HepG2 (cell line): ENCODE results near the gene UEVLD. TPM values are rescaled to one million over a fixed set of nuclear protein-coding genes. Genes with fewer than 3 reads are reported as not detected.

ENCODE experiments used
- ATAC-seq: fragments of 200-7000 bp; cut with Tn5 transposase; 3 replicates; pipeline ENCODE4 v1.9.1; 2020; ENCODE audit warnings: mild to moderate bottlenecking, moderate library complexity
- BruUV-seq: library from RNA; stranded (reverse); fragments of 400-500 nt; replicated peaks from 2 replicates; lab custom pipeline; 2021; lab: Mats Ljungman, UMichigan
- CTCF ChIA-PET: fragments of 300-600 bp; formaldehyde crosslinking; extraction: SDS; loops from one replicate; lab custom pipeline; 2021; ENCODE audit warnings: low total read pairs, inconsistent platforms, low intra/inter-chr PET ratio; lab: Yijun Ruan, JAX
- POLR2A ChIA-PET: fragments of 350-600 bp; sonication (Branson Sonifier 250); formaldehyde crosslinking; loops from one replicate; lab custom pipeline; 2020; ENCODE audit warnings: antibody characterized with exemption, inconsistent platforms; lab: Yijun Ruan, JAX
- DNase-seq: peaks from one replicate; pipeline ENCODE4 v3.0.0-alpha.2; 2015; ENCODE audit warnings: low spot score
- FAIRE-seq: peaks from 3 replicates; lab custom pipeline; 2011; peaks lifted over from hg19 to GRCh38; lab: Jason Lieb, UNC
- H2AFZ ChIP-seq: one replicate; pipeline ENCODE4 v1.6.1; 2011; ENCODE audit warnings: low read length, inconsistent platforms
- H3K27ac ChIP-seq: fragments of 300-600 bp; 3 replicates; pipeline ENCODE4 v1.8.0; 2011; ENCODE audit warnings: mixed run types, mild to moderate bottlenecking, mixed read lengths, low read length, inconsistent platforms; ENCODE audit not compliant: insufficient read depth; ENCODE audit errors: extremely low read length
- H3K27me3 ChIP-seq, 2 experiments: fragments of 200-600 bp in 1 of 2; 2 replicates in 1 of 2; 3 replicates in 1 of 2; pipeline versions ENCODE4 v1.6.0 to v1.8.0; 2011; ENCODE audit warnings: low read length in 2 of 2, mild to moderate bottlenecking in 2 of 2, moderate library complexity in 2 of 2, inconsistent platforms in 1 of 2; ENCODE audit not compliant: insufficient read depth in 2 of 2, control insufficient read depth in 1 of 2
- H3K36me3 ChIP-seq, 2 experiments: fragments of 200-600 bp in 1 of 2; replicated peaks in 1 of 2; 2 replicates in 1 of 2; 3 replicates in 1 of 2; pipeline versions ENCODE4 v1.5.1 to v1.8.0; 2011; ENCODE audit warnings: low read length in 2 of 2, inconsistent platforms in 1 of 2; ENCODE audit not compliant: insufficient read depth in 2 of 2, control insufficient read depth in 1 of 2
- H3K4me1 ChIP-seq: 2 replicates; pipeline ENCODE4 v1.5.1; 2012; ENCODE audit warnings: low read length, inconsistent platforms; ENCODE audit not compliant: insufficient read depth
- H3K4me2 ChIP-seq: 2 replicates; pipeline ENCODE4 v1.6.0; 2011; ENCODE audit warnings: low read depth, low read length, inconsistent platforms
- H3K4me3 ChIP-seq, 3 experiments: fragments of 200-600 bp in 1 of 3; sonication (generic), shearing (Covaris generic) in 1 of 3; replicated peaks in 1 of 3; 2 replicates each; pipeline ENCODE4 v1.5.1; 2011 to 2016; ENCODE audit warnings: low read length in 3 of 3, inconsistent platforms in 2 of 3, low read depth in 2 of 3, mild to moderate bottlenecking in 2 of 3, control low read depth in 1 of 3, mixed read lengths in 1 of 3; ENCODE audit not compliant: insufficient read depth in 1 of 3
- H3K79me2 ChIP-seq: one replicate; pipeline ENCODE4 v1.6.1; 2011; ENCODE audit warnings: low read length, inconsistent platforms; ENCODE audit not compliant: insufficient read depth
- H3K9ac ChIP-seq: 2 replicates; pipeline ENCODE4 v1.6.0; 2011; ENCODE audit warnings: mild to moderate bottlenecking, low read depth, low read length, inconsistent platforms; ENCODE audit not compliant: insufficient read depth
- H3K9me3 ChIP-seq: 2 replicates; pipeline ENCODE4 v1.5.1; 2012; ENCODE audit warnings: mild to moderate bottlenecking, low read length
- H4K20me1 ChIP-seq: 2 replicates; pipeline ENCODE4 v1.6.0; 2011; ENCODE audit warnings: inconsistent platforms, mild to moderate bottlenecking, low read length, moderate library complexity; ENCODE audit not compliant: insufficient read depth
- ARNT ChIP-seq: fragments of 450-650 bp; IDR thresholded peaks from 2 replicates; pipeline ENCODE4 v1.6.1; 2017
- BRF2 ChIP-seq: sonication (generic); formaldehyde crosslinking; IDR thresholded peaks from 2 replicates; pipeline ENCODE4 v1.8.1; 2022; ENCODE audit warnings: mild to moderate bottlenecking, missing genetic modification reagents
- CEBPG ChIP-seq: IDR thresholded peaks from 2 replicates; pipeline ENCODE4 v1.6.1; 2016
- NR2F2 ChIP-seq: IDR thresholded peaks from 2 replicates; pipeline ENCODE4 v1.6.1; 2012; ENCODE audit warnings: low read depth, inconsistent platforms, borderline replicate concordance
- SOX13 ChIP-seq, 3 experiments: fragments of 450-650 bp in 1 of 3; sonication (generic) in 1 of 3; formaldehyde crosslinking in 1 of 3; IDR thresholded peaks in 2 of 3; conservative IDR thresholded peaks in 1 of 3; 2 replicates each; pipeline versions ENCODE4 v1.5.0 to v1.6.1; 2016 to 2020; ENCODE audit warnings: antibody characterized with exemption in 1 of 3, mild to moderate bottlenecking in 1 of 3, missing compliant biosample characterization in 1 of 3, missing genetic modification reagents in 1 of 3, moderate library complexity in 1 of 3
- THAP11 ChIP-seq: IDR thresholded peaks from 2 replicates; pipeline ENCODE4 v1.6.1; 2016; ENCODE audit warnings: missing biosample characterization, missing genetic modification reagents
- ZC3H13 ChIP-seq: sonication (generic); formaldehyde crosslinking; IDR thresholded peaks from 2 replicates; pipeline ENCODE4 v1.8.1; 2023; ENCODE audit warnings: mild to moderate bottlenecking, missing genetic modification reagents, moderate library complexity
- ZEB1 ChIP-seq: IDR thresholded peaks from 2 replicates; pipeline ENCODE4 v1.6.1; 2012; ENCODE audit warnings: mild to moderate bottlenecking, low read depth, inconsistent platforms; ENCODE audit not compliant: insufficient replicate concordance
- ZFX ChIP-seq: sonication (generic); formaldehyde crosslinking; IDR thresholded peaks from 2 replicates; pipeline ENCODE4 v1.4.0; 2020; ENCODE audit warnings: mild to moderate bottlenecking, low read depth, missing genetic modification reagents, moderate library complexity
- ZGPAT ChIP-seq: IDR thresholded peaks from 2 replicates; pipeline ENCODE4 v1.6.1; 2016; ENCODE audit warnings: mild to moderate bottlenecking
- ZNF143 ChIP-seq: sonication (generic); formaldehyde crosslinking; IDR thresholded peaks from 2 replicates; pipeline ENCODE4 v1.4.0; 2020; ENCODE audit warnings: missing genetic modification reagents
- ZNF749 ChIP-seq: sonication (generic); formaldehyde crosslinking; IDR thresholded peaks from 2 replicates; pipeline ENCODE4 v1.8.0; 2022; ENCODE audit warnings: mild to moderate bottlenecking, missing genetic modification reagents, moderate library complexity, borderline replicate concordance
- ZNF800 ChIP-seq: sonication (generic); formaldehyde crosslinking; IDR thresholded peaks from 2 replicates; pipeline ENCODE4 v1.4.0; 2020; ENCODE audit warnings: missing genetic modification reagents
- ZSCAN5A ChIP-seq: sonication (generic); formaldehyde crosslinking; IDR thresholded peaks from 2 replicates; pipeline ENCODE4 v1.8.0; 2022; ENCODE audit warnings: mild to moderate bottlenecking, missing genetic modification reagents, borderline replicate concordance
- WGBS: methylation state at CpG from one replicate; pipeline ENCODE4 v1.1.6; 2017; ENCODE audit warnings: low lambda C conversion rate; 5-methylcytosine and 5-hydroxymethylcytosine counted together
- in situ Hi-C: cut with HindIII; loops from 2 replicates; pipeline ENCODE4 v1.10.0; 2017; ENCODE audit warnings: low pct_unique_long_range_greater_than_20kb; ENCODE audit not compliant: extremely low pct_ligation_motif_present
- intact Hi-C: fragments of 100-400 bp; cut with micrococcal nuclease; formaldehyde crosslinking; loops from one replicate; pipeline ENCODE4 v1.10.0; 2022; ENCODE audit not compliant: unreplicated experiment
- polyA plus RNA-seq, 8 experiments: library from polyadenylated mRNA; depleted of rRNA in 3 of 8; stranded (reverse) in 7 of 8; unstranded in 1 of 8; fragments of >200 nt; fragmentation: Illumina TruSeq in 4 of 8; extraction: Trizol in 4 of 8; gene quantifications; 2 replicates each; pipeline versions ENCODE4 v1.2.1 to v1.2.3, GENCODE V29; 2011 to 2016; ENCODE audit warnings: low read depth in 4 of 8, missing spikeins in 1 of 8, mixed read lengths in 1 of 8; ENCODE audit not compliant: insufficient read depth in 1 of 8
- total RNA-seq, 5 experiments: library from RNA; depleted of rRNA; stranded (reverse); fragments of >200 nt; fragmentation: Illumina TruSeq; extraction: Trizol; gene quantifications; 2 replicates each; pipeline ENCODE4 v1.2.3, GENCODE V29; 2016; ENCODE audit warnings: low read depth in 1 of 5

UEVLD gene
- total and polyA plus RNA-seq, 2 of the 13 experiments (the other 11 are each of a cell fraction or from before 2014, with no cell fraction given): 5.7 to 13.7 TPM

- ATAC-seq: no peak
- intact Hi-C loops (loop anchor here (2.0 to 10.0 kb wide), 2 partner anchors 63 to 131 kb away; partner anchors contain the start of genes LDHA and UEVLD), in situ Hi-C loops (no loop called here)
- DNase-seq: no peak
- peak overlapping the region; percentile 93 for H3K27ac ChIP-seq
- H3K4me3 ChIP-seq: peak overlapping the region; percentile 84 to 88 (median 85)
- H2AFZ ChIP-seq: no peak overlapping the region
- no peak for FAIRE-seq
- peaks cover 40% of the 10 kb centered on the region for H3K4me1 ChIP-seq
- H3K36me3 ChIP-seq: 0 out of 5 replicates have a peak, but pooled peaks cover 0 to 1% of the 10 kb centered on the region in 2 experiments
- peaks cover 40% of the 10 kb centered on the region for H3K79me2 ChIP-seq
- WGBS: 1% methylated on average over 8 of the region's 8 CpGs
- ChIA-PET CTCF (no interaction called here), POLR2A (interaction anchor here (0.6 to 2.8 kb wide), 22 partner anchors 13 to 525 kb away, joined by 3 to 31 read pairs (median 4); partner anchors contain the start of genes HPS5, LDHA, SPTY2D1 and UEVLD)
- H3K4me2 ChIP-seq: peak overlapping the region; percentile 72
- peak overlapping the region; percentile 95 for H3K9ac ChIP-seq
- H3K9me3 ChIP-seq: no peaks in the 10 kb centered on the region
- 0 out of 2 replicates have a peak, but pooled peaks cover 2% of the 10 kb centered on the region for H4K20me1 ChIP-seq
- BruUV-seq: no TSS peak
- no peaks in the 10 kb centered on the region; a peak in 1 of 5 replicates for H3K27me3 ChIP-seq
- TF ChIP-seq ZNF143 (CRISPR knock-in tag) (no peak), CEBPG (0 out of 2 replicates have a peak, but pooled peaks have one; percentile 3), SOX13 (IDR thresholded peaks at IDR 0.05) (no peak), SOX13 (CRISPR knock-in tag; conservative IDR thresholded peaks at IDR 0.05 in 1 of 2, IDR thresholded peaks at IDR 0.05 in 1 of 2) (no peak), ZC3H13 (CRISPR knock-in tag) (no peak), ZGPAT (no peak), THAP11 (no peak), ZNF800 (CRISPR knock-in tag) (0 out of 2 replicates have a peak, but pooled peaks have one; percentile 8), ZNF749 (CRISPR knock-in tag) (no peak), NR2F2 (peak; percentile 6; the same call in 1 of the 2 replicates), ZSCAN5A (peak; percentile 6; the same call in 1 of the 2 replicates), ZEB1 (peak; percentile 47), ARNT (no peak), BRF2 (CRISPR knock-in tag) (0 out of 2 replicates have a peak, but pooled peaks have one; percentile 42), ZFX (CRISPR knock-in tag) (no peak)
These were observed 62.4 kb downstream of the UEVLD start for GRCh38 chr11:18526130-18526520.
